A549 (cell line): ENCODE results near the gene COMMD4. TPM values are rescaled to one million over a fixed set of nuclear protein-coding genes. Genes with fewer than 3 reads are reported as not detected.

Experiments used
- ATAC-seq, 2 experiments: fragments of 200-7000 bp in 1 of 2; fragments of >200 bp in 1 of 2; cut with Nextera tagmentation in 1 of 2; cut with Tn5 transposase in 1 of 2; 3 replicates each; pipeline versions ENCODE4 v1.8.0 to v1.9.1; 2018 to 2020; ENCODE audit warnings: mild to moderate bottlenecking in 1 of 2, moderate library complexity in 1 of 2
- CTCF ChIA-PET: fragments of 300-600 bp; sonication (Branson Sonifier 250); formaldehyde crosslinking; extraction: SDS; loops from one replicate; lab custom pipeline; 2021; ENCODE audit warnings: antibody characterized with exemption, inconsistent platforms; lab: Yijun Ruan, JAX
- POLR2A ChIA-PET: fragments of 350-600 bp; formaldehyde crosslinking; extraction: SDS; loops from one replicate; lab custom pipeline; 2021; ENCODE audit warnings: antibody characterized with exemption, inconsistent platforms; lab: Yijun Ruan, JAX
- DNase-seq, 2 experiments: peaks; one replicate each; pipeline versions ENCODE4 v3.0.0 to v3.0.0-alpha.2; 2011 to 2016; ENCODE audit warnings: low read depth in 1 of 2, low spot score in 1 of 2
- FAIRE-seq: peaks from 2 replicates; lab custom pipeline; 2011; peaks lifted over from hg19 to GRCh38; lab: Jason Lieb, UNC
- H3K27ac ChIP-seq, 2 experiments: fragments of >200 bp; sonication (Bioruptor Twin); formaldehyde crosslinking; 3 replicates each; pipeline ENCODE4 v1.5.1; 2016 to 2017
- H3K4me1 ChIP-seq: fragments of >200 bp; sonication (Bioruptor Twin); formaldehyde crosslinking; 3 replicates; pipeline ENCODE4 v1.6.1; 2016
- H3K4me2 ChIP-seq: fragments of >200 bp; sonication (Bioruptor Twin); formaldehyde crosslinking; 3 replicates; pipeline ENCODE4 v1.6.1; 2016
- H3K4me3 ChIP-seq: fragments of >200 bp; sonication (Bioruptor Twin); formaldehyde crosslinking; 3 replicates; pipeline ENCODE4 v1.5.1; 2016
- H3K9me3 ChIP-seq: fragments of >200 bp; sonication (Bioruptor Twin); formaldehyde crosslinking; 3 replicates; pipeline ENCODE4 v1.6.1; 2016
- BHLHE40 ChIP-seq: IDR thresholded peaks from 2 replicates; pipeline ENCODE4 v1.6.1; 2012; ENCODE audit warnings: low read depth, low read length, inconsistent platforms
- E2F6 ChIP-seq: IDR thresholded peaks from 2 replicates; pipeline ENCODE4 v1.6.1; 2012; ENCODE audit warnings: low read depth, borderline replicate concordance
- ELK1 ChIP-seq: fragments of 150-350 bp; IDR thresholded peaks from 2 replicates; pipeline ENCODE4 v1.6.1; 2014; ENCODE audit warnings: low read depth, mild to moderate bottlenecking, low read length
- EP300 ChIP-seq, 2 experiments: fragments of >200 bp; sonication (Bioruptor Twin); formaldehyde crosslinking; IDR thresholded peaks; 2 replicates in 1 of 2; 3 replicates in 1 of 2; pipeline ENCODE4 v1.6.1; 2016 to 2017
- ESRRA ChIP-seq: fragments of 150-350 bp; IDR thresholded peaks from 2 replicates; pipeline ENCODE4 v1.6.1; 2014; ENCODE audit warnings: mild to moderate bottlenecking, low read length, borderline replicate concordance
- FOXS1 ChIP-seq: fragments of 250-450 bp; sonication (Bioruptor Pico); IDR thresholded peaks from 2 replicates; pipeline ENCODE4 v1.5.0; 2020; ENCODE audit warnings: mild to moderate bottlenecking, moderate library complexity
- GATA3 ChIP-seq: IDR thresholded peaks from 2 replicates; pipeline ENCODE4 v1.6.1; 2012; ENCODE audit warnings: borderline replicate concordance
- HDAC2 ChIP-seq: fragments of 200-600 bp; sonication (generic); IDR thresholded peaks from 2 replicates; pipeline ENCODE4 v1.6.1; 2016
- HES2 ChIP-seq: fragments of >200 bp; sonication (Bioruptor Twin); formaldehyde crosslinking; IDR thresholded peaks from 2 replicates; pipeline ENCODE4 v1.6.1; 2016
- HOXB5 ChIP-seq: fragments of 250-450 bp; sonication (Bioruptor Pico); IDR thresholded peaks from 2 replicates; pipeline ENCODE4 v1.5.0; 2020; ENCODE audit warnings: mild to moderate bottlenecking, moderate library complexity
- JUNB ChIP-seq: fragments of >200 bp; sonication (Bioruptor Twin); formaldehyde crosslinking; IDR thresholded peaks from 2 replicates; pipeline ENCODE4 v1.6.1; 2016
- MAFK ChIP-seq: fragments of 450-650 bp; IDR thresholded peaks from 2 replicates; pipeline ENCODE4 v1.6.1; 2014; ENCODE audit not compliant: partially characterized antibody
- MAX ChIP-seq: IDR thresholded peaks from 2 replicates; pipeline ENCODE4 v1.6.1; 2012
- MYC ChIP-seq: IDR thresholded peaks from 2 replicates; pipeline ENCODE4 v1.6.1; 2012; ENCODE audit warnings: mild to moderate bottlenecking, inconsistent platforms, low read length, improper control_type of control experiment, borderline replicate concordance
- POLR2A ChIP-seq: IDR thresholded peaks from 2 replicates; pipeline ENCODE4 v1.6.1; 2012; ENCODE audit warnings: mild to moderate bottlenecking, low read length
- POLR2AphosphoS2 ChIP-seq: conservative IDR thresholded peaks from 2 replicates; pipeline ENCODE4 v1.6.1; 2012; ENCODE audit warnings: low read length, improper control_type of control experiment, inconsistent platforms
- RCOR1 ChIP-seq: fragments of 150-350 bp; IDR thresholded peaks from 2 replicates; pipeline ENCODE4 v1.6.1; 2014; ENCODE audit warnings: antibody characterized with exemption, low read length, low read depth
- REST ChIP-seq: fragments of 200-600 bp; sonication (generic); IDR thresholded peaks from 2 replicates; pipeline ENCODE4 v1.6.1; 2016; ENCODE audit warnings: antibody characterized with exemption, mild to moderate bottlenecking, moderate library complexity
- RFX5 ChIP-seq: fragments of 450-650 bp; IDR thresholded peaks from 2 replicates; pipeline ENCODE4 v1.7.1; 2014; ENCODE audit warnings: antibody characterized with exemption, mild to moderate bottlenecking, moderate library complexity
- TFCP2L1 ChIP-seq: fragments of 250-450 bp; sonication (Bioruptor Pico); IDR thresholded peaks from 2 replicates; pipeline ENCODE4 v1.5.0; 2021; ENCODE audit warnings: mild to moderate bottlenecking
- ZNF302 ChIP-seq: fragments of 250-450 bp; sonication (Bioruptor Pico); IDR thresholded peaks from 2 replicates; pipeline ENCODE4 v1.9.0; 2021; ENCODE audit warnings: inconsistent platforms, mild to moderate bottlenecking, moderate library complexity
- WGBS: methylation state at CpG from one replicate; pipeline ENCODE4 v1.1.6; 2017; ENCODE audit errors: missing lambda C conversion rate; 5-methylcytosine and 5-hydroxymethylcytosine counted together
- polyA plus RNA-seq, 4 experiments: library from polyadenylated mRNA; depleted of rRNA in 3 of 4; stranded (reverse); fragments of >200 nt; fragmentation: RNase III in 1 of 4; extraction: RNeasy Plus Mini Kit Qiagen cat#74134 plus additional on column Dnase treatment in 1 of 4; gene quantifications; 2 replicates in 3 of 4; 3 replicates in 1 of 4; pipeline ENCODE4 v1.2.3, GENCODE V29; 2011 to 2017

COMMD4 gene
- polyA plus RNA-seq, 2 of the 4 experiments (the other 2 are of a cell fraction): 88.0 to 220 TPM

GRCh38 chr15:75366163-75366562 lies 30.3 kb downstream of the COMMD4 start:
- ATAC-seq (no peak), DNase-seq (no peak), FAIRE-seq (no peak)
- POLR2A ChIA-PET: interaction anchor here (4.2 kb wide), 1 partner anchor 87 kb away, joined by 148 read pairs; the partner anchor contains the start of gene SIN3A
- Histone ChIP-seq H3K4me1 (peaks cover 21% of the 10 kb centered on the region), H3K27ac (no peak overlapping the region), H3K4me3 (no peak overlapping the region), H3K4me2 (no peak overlapping the region), H3K9me3 (no peaks in the 10 kb centered on the region)
- CTCF ChIA-PET: interaction anchor here (0.6 to 4.4 kb wide), 11 partner anchors 11 to 274 kb away, joined by 3 to 72 read pairs (median 15); partner anchors contain the start of genes IMP3 and SIN3A
- 84% methylated on average over 3 of the region's 3 CpGs for WGBS
- TF ChIP-seq E2F6 (no peak), ELK1 (no peak), POLR2A (0 out of 2 replicates have a peak, but pooled peaks have one; percentile 14)

GRCh38 chr15:75367006-75367405 lies 31.1 kb downstream of the COMMD4 start:
- Histone ChIP-seq H3K27ac (peak overlapping the region in 1 of 2 experiments; percentile 12; a peak in 1 of 6 replicates), H3K9me3 (no peaks in the 10 kb centered on the region), H3K4me3 (no peak overlapping the region)
- DNase-seq (no peak), ATAC-seq (no peak)
- ChIA-PET POLR2A (interaction anchor here (1.0 to 4.2 kb wide), 6 partner anchors 16 to 294 kb away, joined by 3 to 148 read pairs (median 15); partner anchors contain the start of genes IMP3, SIN3A and SNUPN), CTCF (interaction anchor here (0.6 to 4.4 kb wide), 34 partner anchors 8 to 434 kb away, joined by 3 to 72 read pairs (median 10); partner anchors contain the start of genes IMP3, NEIL1, PTPN9 and SIN3A)
- TF ChIP-seq MAX (no peak), MAFK (no peak), ESRRA (no peak), ZNF302 (CRISPR knock-in tag) (no peak), JUNB (no peak), MYC (no peak), HOXB5 (CRISPR knock-in tag) (no peak), RCOR1 (no peak), POLR2AphosphoS2 (no peak), HDAC2 (no peak), REST (no peak), HES2 (no peak), GATA3 (no peak), EP300 (IDR thresholded peaks at IDR 0.05) (no peak), TFCP2L1 (CRISPR knock-in tag) (no peak), POLR2A (no peak), BHLHE40 (no peak), RFX5 (no peak), FOXS1 (CRISPR knock-in tag) (no peak)
- TF ChIP-seq, all 56 proteins: peak for 0
- Histone ChIP-seq H3K4me2 (peak overlapping the region; percentile 97), H3K4me1 (peaks cover 21% of the 10 kb centered on the region)
- no peak for FAIRE-seq
